ENCODE measurements around the gene KRTAP10-10. TPM values are rescaled to one million over a fixed set of nuclear protein-coding genes. Genes with fewer than 3 reads are reported as not detected.

The KRTAP10-10 gene
- polyA plus RNA-seq, 1 donor (not counting 4 experiments of a cell fraction or from before 2014, with no cell fraction given): not detected

- dilution Hi-C loops (cut with MboI; ENCODE audit: extremely low pct_ligation_motif_present, low sequenced_read_pairs): no loop called here
- Histone ChIP-seq H3K27me3 (ENCODE audit: control insufficient read depth, extremely low read depth, insufficient read depth, low read length) (peaks cover 6% of the 10 kb centered on the region), H3K36me3 (ENCODE audit: control insufficient read depth in 2 of 2, extremely low read depth in 1 of 2, insufficient read depth in 2 of 2, low read length in 2 of 2) (no peaks in the 10 kb centered on the region), H3K9me1 (ENCODE audit: control insufficient read depth, extremely low read depth, insufficient read depth, low read length) (no peaks in the 10 kb centered on the region), H3K4me2 (ENCODE audit: control insufficient read depth, extremely low read depth, insufficient read depth, low read depth, low read length) (no peak overlapping the region), H3K27ac (ENCODE audit: control insufficient read depth, insufficient read depth, low read length) (no peak overlapping the region), H3K4me3 (ENCODE audit: control insufficient read depth in 2 of 3, extremely low read depth in 1 of 3, insufficient read depth in 2 of 3, low read depth in 1 of 3, low read length in 3 of 3) (no peak overlapping the region), H3K9ac (ENCODE audit: control insufficient read depth, extremely low read depth, insufficient read depth, low read length) (no peak overlapping the region), H2AFZ (ENCODE audit: control insufficient read depth, low read length) (no peak overlapping the region), H3K4me1 (ENCODE audit: control insufficient read depth, extremely low read depth, insufficient read depth, low read length) (no peaks in the 10 kb centered on the region), H4K20me1 (ENCODE audit: control insufficient read depth, extremely low read depth, insufficient read depth, low read length) (no peaks in the 10 kb centered on the region), H3K79me2 (ENCODE audit: control insufficient read depth, insufficient read depth, low read length) (no peaks in the 10 kb centered on the region), H3K9me3 (ENCODE audit: control insufficient read depth, low read depth, low read length) (no peaks in the 10 kb centered on the region)
- TF ChIP-seq, protein P1, sequence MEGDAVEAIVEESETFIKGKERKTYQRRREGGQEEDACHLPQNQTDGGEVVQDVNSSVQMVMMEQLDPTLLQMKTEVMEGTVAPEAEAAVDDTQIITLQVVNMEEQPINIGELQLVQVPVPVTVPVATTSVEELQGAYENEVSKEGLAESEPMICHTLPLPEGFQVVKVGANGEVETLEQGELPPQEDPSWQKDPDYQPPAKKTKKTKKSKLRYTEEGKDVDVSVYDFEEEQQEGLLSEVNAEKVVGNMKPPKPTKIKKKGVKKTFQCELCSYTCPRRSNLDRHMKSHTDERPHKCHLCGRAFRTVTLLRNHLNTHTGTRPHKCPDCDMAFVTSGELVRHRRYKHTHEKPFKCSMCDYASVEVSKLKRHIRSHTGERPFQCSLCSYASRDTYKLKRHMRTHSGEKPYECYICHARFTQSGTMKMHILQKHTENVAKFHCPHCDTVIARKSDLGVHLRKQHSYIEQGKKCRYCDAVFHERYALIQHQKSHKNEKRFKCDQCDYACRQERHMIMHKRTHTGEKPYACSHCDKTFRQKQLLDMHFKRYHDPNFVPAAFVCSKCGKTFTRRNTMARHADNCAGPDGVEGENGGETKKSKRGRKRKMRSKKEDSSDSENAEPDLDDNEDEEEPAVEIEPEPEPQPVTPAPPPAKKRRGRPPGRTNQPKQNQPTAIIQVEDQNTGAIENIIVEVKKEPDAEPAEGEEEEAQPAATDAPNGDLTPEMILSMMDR (optimal IDR thresholded peaks at IDR 0.05 in 1 of 3, IDR thresholded peaks at IDR 0.05 in 1 of 3, conservative IDR thresholded peaks at IDR 0.05 in 1 of 3; ENCODE audit: extremely low read depth in 1 of 3, insufficient read depth in 2 of 3, low read length in 3 of 3): no peak
- no peak for TF ChIP-seq EZH2 (IDR thresholded peaks at IDR 0.05; ENCODE audit: low read length)
- DNase-seq (ENCODE audit: low read depth, low spot score) (no peak), FAIRE-seq (no peak)
Observed at GRCh38 chr21:44667612-44668011, 30.5 kb downstream of the KRTAP10-10 start.

DNA sequence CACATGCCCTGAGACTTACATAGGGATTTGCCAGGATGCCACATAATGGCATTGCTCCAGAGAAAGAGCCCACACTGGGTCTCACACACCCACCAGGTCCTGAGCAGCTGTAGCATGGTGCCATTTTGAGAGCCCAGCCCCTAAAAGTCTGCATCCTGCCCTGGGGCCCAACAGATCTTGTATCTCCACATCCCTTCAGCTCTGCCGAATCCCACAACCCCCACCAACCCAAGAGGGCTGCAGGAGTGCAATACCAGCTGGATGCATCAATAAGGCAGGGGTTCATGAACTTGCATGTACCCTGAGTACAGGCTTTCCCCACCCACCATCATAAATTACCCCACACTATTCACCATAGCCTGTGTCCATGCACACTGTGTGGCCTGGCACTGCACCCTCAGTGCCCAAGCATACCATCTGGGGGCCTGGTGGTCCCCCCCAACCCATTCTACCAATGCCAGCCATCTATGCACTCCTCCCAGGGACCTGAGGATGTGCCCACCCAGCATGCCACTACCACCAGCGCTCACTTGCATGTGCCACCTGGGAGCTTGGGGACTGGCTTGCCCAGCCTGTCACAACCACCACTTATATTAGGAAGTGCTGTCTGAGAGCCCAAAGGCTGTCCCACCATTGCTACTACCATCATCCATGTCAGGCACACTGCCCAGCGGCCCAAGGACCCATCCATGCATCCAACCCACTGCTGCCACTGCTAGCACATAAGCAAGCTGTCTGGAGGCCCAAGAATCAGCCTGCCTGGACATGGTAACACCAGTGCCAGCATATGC, 33.7 kb downstream of the KRTAP10-10 start:
- no peak for FAIRE-seq
- no peaks in the 10 kb centered on the region for H3K36me3 ChIP-seq (ENCODE audit: control insufficient read depth in 2 of 2, extremely low read depth in 1 of 2, insufficient read depth in 2 of 2, low read length in 2 of 2)

More for the DNA sequence above, 33.7 kb downstream of the KRTAP10-10 start:
- Histone ChIP-seq H3K79me2 (ENCODE audit: control insufficient read depth, insufficient read depth, low read length) (no peaks in the 10 kb centered on the region), H3K27ac (ENCODE audit: control insufficient read depth, insufficient read depth, low read length) (no peak overlapping the region), H2AFZ (ENCODE audit: control insufficient read depth, low read length) (no peak overlapping the region), H3K4me2 (ENCODE audit: control insufficient read depth, extremely low read depth, insufficient read depth, low read depth, low read length) (no peak overlapping the region), H3K9me1 (ENCODE audit: control insufficient read depth, extremely low read depth, insufficient read depth, low read length) (no peaks in the 10 kb centered on the region), H3K9me3 (ENCODE audit: control insufficient read depth, low read depth, low read length) (no peaks in the 10 kb centered on the region), H3K4me3 (ENCODE audit: control insufficient read depth in 2 of 3, extremely low read depth in 1 of 3, insufficient read depth in 2 of 3, low read depth in 1 of 3, low read length in 3 of 3) (no peak overlapping the region), H3K27me3 (ENCODE audit: control insufficient read depth, extremely low read depth, insufficient read depth, low read length) (peaks cover 9% of the 10 kb centered on the region), H4K20me1 (ENCODE audit: control insufficient read depth, extremely low read depth, insufficient read depth, low read length) (no peaks in the 10 kb centered on the region), H3K4me1 (ENCODE audit: control insufficient read depth, extremely low read depth, insufficient read depth, low read length) (no peaks in the 10 kb centered on the region), H3K9ac (ENCODE audit: control insufficient read depth, extremely low read depth, insufficient read depth, low read length) (no peak overlapping the region)
- TF ChIP-seq, protein P1 (optimal IDR thresholded peaks at IDR 0.05 in 1 of 3, IDR thresholded peaks at IDR 0.05 in 1 of 3, conservative IDR thresholded peaks at IDR 0.05 in 1 of 3; ENCODE audit: extremely low read depth in 1 of 3, insufficient read depth in 2 of 3, low read length in 3 of 3): no peak
- TF ChIP-seq EZH2 (IDR thresholded peaks at IDR 0.05; ENCODE audit: low read length): no peak
- DNase-seq (ENCODE audit: low read depth, low spot score): no peak
- dilution Hi-C loops (cut with MboI; ENCODE audit: extremely low pct_ligation_motif_present, low sequenced_read_pairs): no loop called here

All from keratinocyte (primary cell).